OCI-LY3 (cell line): Measurements from ENCODE around the gene GPR21.

Experiments used
- EZH2phosphoT487 ChIP-seq: fragments of 200-600 bp; shearing (Covaris generic); IDR thresholded peaks from 2 replicates; pipeline ENCODE4 v1.6.1; 2018; ENCODE audit warnings: antibody characterized with exemption, mixed run types, low read depth
- TF ChIP-seq, protein P1 (sequence below): fragments of 200-600, 300-600 bp; sonication (generic); IDR thresholded peaks from 2 replicates; pipeline ENCODE4 v1.5.1; 2014; ENCODE audit warnings: antibody characterized with exemption, low read length, low read depth

DNA sequence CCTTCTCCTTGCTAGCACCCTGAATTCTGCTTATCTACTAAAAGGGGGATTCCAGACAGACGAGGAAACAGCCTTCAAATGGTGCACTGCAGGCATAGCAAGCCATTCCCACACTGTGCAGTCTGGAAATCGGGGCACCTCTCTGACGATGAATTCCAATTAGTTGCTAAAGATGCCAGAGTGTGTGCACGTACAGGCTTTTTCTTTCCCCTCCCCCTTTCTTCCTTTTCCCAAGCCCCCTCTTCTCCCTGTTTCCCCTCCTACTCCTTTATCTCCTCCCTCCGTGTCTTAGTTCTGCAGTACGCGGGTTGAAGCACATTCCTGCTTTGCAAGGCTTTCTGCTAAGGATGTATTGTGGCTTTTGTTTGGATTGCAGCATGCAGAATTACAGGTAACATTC, at the start of gene GPR21:
- TF ChIP-seq, protein P1, sequence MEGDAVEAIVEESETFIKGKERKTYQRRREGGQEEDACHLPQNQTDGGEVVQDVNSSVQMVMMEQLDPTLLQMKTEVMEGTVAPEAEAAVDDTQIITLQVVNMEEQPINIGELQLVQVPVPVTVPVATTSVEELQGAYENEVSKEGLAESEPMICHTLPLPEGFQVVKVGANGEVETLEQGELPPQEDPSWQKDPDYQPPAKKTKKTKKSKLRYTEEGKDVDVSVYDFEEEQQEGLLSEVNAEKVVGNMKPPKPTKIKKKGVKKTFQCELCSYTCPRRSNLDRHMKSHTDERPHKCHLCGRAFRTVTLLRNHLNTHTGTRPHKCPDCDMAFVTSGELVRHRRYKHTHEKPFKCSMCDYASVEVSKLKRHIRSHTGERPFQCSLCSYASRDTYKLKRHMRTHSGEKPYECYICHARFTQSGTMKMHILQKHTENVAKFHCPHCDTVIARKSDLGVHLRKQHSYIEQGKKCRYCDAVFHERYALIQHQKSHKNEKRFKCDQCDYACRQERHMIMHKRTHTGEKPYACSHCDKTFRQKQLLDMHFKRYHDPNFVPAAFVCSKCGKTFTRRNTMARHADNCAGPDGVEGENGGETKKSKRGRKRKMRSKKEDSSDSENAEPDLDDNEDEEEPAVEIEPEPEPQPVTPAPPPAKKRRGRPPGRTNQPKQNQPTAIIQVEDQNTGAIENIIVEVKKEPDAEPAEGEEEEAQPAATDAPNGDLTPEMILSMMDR, result no peak
- TF ChIP-seq EZH2phosphoT487, result no peak
